ENCODE measurements around the gene BRF1. TPM values are rescaled to one million over a fixed set of nuclear protein-coding genes. Genes with fewer than 3 reads are reported as not detected.
A peak's percentile ranks its signal among the peaks of the same experiment; 100 is the strongest.

BRF1 gene
- total RNA-seq, 1 experiment from 2014 or later, result 26.4 TPM

DNA sequence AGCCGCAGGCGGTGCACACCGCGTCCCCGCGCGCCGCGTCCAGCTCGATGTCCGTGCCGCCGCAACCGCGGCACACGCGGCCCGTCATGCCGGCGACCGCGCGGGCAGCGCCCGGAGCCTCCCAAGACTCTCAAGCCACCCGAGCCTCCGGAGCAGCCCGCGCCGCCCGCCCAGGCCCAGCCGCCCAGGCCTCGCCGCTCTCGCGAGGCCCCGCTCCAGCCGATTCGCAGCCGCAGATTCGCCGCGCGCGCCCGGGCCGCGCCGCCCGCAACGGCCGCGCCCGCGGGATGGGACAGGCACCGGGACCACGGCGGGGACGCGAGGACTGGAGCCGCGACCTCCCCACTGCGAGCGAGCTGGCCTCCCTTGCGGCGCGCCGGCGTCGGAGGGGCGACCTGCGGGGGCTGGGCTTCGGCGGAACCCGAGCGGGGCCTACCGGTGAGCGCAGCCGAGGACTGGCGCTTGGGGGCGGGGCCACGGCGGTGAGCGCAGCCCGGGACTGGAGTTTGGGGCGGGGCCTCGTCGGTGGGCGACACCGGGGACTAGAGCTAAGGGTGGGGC is at the start of gene BRF1 (continued):
- TF ChIP-seq, protein P1, sequence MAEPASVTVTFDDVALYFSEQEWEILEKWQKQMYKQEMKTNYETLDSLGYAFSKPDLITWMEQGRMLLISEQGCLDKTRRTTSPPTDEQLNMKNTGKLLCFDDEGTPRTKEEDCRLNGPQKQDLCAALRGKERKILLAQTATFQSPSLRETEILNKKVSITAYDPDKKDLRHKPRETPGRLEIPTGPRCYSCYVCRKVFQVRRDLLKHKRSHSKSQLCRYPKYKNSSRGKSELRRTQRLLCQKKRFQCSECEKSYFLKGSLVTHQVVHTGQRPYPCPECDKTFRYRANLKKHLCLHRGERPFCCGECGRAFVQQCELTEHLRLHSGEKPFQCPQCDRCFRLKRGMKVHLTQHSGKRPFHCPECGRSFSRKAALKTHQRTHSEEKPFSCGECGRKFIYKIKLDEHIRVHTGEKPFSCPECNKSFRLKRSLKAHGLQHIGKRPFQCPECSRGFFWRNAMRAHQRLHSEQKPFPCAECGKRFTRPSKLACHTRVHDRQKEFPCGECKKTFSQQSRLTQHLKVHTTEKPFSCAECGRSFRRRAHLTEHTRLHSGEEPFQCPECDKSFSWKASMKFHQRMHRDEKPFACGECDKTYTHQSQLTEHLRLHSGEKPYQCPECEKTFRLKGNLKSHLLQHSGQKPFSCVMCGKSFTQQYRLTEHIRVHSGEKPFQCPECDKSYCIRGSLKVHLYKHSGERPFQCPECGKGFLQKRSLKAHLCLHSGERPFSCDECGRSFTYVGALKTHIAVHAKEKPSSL (CRISPR knock-in tag; conservative IDR thresholded peaks at IDR 0.05), result no peak
- TF ChIP-seq JUN (CRISPR knock-in tag; IDR thresholded peaks at IDR 0.05) (no peak), NR3C1 (CRISPR knock-in tag; conservative IDR thresholded peaks at IDR 0.05; ENCODE audit: low read depth) (no peak), ETV6 (CRISPR knock-in tag; IDR thresholded peaks at IDR 0.05) (no peak; the same call in 1 of the 2 replicates), ZNF671 (CRISPR knock-in tag; IDR thresholded peaks at IDR 0.05) (no peak), MYBL2 (CRISPR knock-in tag; IDR thresholded peaks at IDR 0.05) (no peak), FOXK1 (CRISPR knock-in tag; IDR thresholded peaks at IDR 0.05) (no peak), ZNF138 (CRISPR knock-in tag; conservative IDR thresholded peaks at IDR 0.05) (no peak), ZNF423 (CRISPR knock-in tag; IDR thresholded peaks at IDR 0.05) (0 out of 2 replicates have a peak, but pooled peaks have one; percentile 1), ZNF121 (CRISPR knock-in tag; IDR thresholded peaks at IDR 0.05) (0 out of 2 replicates have a peak, but pooled peaks have one; percentile 9), SMAD4 (CRISPR knock-in tag; IDR thresholded peaks at IDR 0.05) (no peak), PRRX2 (CRISPR knock-in tag; IDR thresholded peaks at IDR 0.05) (no peak), JAZF1 (CRISPR knock-in tag; IDR thresholded peaks at IDR 0.05) (no peak), NFATC4 (CRISPR knock-in tag; IDR thresholded peaks at IDR 0.05) (no peak), ZNF263 (CRISPR knock-in tag; IDR thresholded peaks at IDR 0.05; ENCODE audit: low read depth) (0 out of 2 replicates have a peak, but pooled peaks have one; percentile 46), RELA (CRISPR knock-in tag; IDR thresholded peaks at IDR 0.05; ENCODE audit: borderline replicate concordance) (no peak), USF1 (CRISPR knock-in tag; IDR thresholded peaks at IDR 0.05) (no peak), GRHL2 (CRISPR knock-in tag; IDR thresholded peaks at IDR 0.05; ENCODE audit: insufficient replicate concordance, severe bottlenecking) (no peak), ZBTB43 (CRISPR knock-in tag; IDR thresholded peaks at IDR 0.05) (no peak), E2F5 (CRISPR knock-in tag; IDR thresholded peaks at IDR 0.05) (peak; percentile 48; the same call in 1 of the 2 replicates), KAT7 (CRISPR knock-in tag; IDR thresholded peaks at IDR 0.05; ENCODE audit: borderline replicate concordance) (peak; percentile 97)
- TF ChIP-seq, protein P2, sequence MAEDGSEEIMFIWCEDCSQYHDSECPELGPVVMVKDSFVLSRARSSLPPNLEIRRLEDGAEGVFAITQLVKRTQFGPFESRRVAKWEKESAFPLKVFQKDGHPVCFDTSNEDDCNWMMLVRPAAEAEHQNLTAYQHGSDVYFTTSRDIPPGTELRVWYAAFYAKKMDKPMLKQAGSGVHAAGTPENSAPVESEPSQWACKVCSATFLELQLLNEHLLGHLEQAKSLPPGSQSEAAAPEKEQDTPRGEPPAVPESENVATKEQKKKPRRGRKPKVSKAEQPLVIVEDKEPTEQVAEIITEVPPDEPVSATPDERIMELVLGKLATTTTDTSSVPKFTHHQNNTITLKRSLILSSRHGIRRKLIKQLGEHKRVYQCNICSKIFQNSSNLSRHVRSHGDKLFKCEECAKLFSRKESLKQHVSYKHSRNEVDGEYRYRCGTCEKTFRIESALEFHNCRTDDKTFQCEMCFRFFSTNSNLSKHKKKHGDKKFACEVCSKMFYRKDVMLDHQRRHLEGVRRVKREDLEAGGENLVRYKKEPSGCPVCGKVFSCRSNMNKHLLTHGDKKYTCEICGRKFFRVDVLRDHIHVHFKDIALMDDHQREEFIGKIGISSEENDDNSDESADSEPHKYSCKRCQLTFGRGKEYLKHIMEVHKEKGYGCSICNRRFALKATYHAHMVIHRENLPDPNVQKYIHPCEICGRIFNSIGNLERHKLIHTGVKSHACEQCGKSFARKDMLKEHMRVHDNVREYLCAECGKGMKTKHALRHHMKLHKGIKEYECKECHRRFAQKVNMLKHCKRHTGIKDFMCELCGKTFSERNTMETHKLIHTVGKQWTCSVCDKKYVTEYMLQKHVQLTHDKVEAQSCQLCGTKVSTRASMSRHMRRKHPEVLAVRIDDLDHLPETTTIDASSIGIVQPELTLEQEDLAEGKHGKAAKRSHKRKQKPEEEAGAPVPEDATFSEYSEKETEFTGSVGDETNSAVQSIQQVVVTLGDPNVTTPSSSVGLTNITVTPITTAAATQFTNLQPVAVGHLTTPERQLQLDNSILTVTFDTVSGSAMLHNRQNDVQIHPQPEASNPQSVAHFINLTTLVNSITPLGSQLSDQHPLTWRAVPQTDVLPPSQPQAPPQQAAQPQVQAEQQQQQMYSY (CRISPR knock-in tag; IDR thresholded peaks at IDR 0.05), result no peak
- TF ChIP-seq, protein P3, sequence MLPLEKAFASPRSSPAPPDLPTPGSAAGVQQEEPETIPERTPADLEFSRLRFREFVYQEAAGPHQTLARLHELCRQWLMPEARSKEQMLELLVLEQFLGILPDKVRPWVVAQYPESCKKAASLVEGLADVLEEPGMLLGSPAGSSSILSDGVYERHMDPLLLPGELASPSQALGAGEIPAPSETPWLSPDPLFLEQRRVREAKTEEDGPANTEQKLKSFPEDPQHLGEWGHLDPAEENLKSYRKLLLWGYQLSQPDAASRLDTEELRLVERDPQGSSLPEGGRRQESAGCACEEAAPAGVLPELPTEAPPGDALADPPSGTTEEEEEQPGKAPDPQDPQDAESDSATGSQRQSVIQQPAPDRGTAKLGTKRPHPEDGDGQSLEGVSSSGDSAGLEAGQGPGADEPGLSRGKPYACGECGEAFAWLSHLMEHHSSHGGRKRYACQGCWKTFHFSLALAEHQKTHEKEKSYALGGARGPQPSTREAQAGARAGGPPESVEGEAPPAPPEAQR (CRISPR knock-in tag; IDR thresholded peaks at IDR 0.05), result no peak
- TF ChIP-seq, protein P4, sequence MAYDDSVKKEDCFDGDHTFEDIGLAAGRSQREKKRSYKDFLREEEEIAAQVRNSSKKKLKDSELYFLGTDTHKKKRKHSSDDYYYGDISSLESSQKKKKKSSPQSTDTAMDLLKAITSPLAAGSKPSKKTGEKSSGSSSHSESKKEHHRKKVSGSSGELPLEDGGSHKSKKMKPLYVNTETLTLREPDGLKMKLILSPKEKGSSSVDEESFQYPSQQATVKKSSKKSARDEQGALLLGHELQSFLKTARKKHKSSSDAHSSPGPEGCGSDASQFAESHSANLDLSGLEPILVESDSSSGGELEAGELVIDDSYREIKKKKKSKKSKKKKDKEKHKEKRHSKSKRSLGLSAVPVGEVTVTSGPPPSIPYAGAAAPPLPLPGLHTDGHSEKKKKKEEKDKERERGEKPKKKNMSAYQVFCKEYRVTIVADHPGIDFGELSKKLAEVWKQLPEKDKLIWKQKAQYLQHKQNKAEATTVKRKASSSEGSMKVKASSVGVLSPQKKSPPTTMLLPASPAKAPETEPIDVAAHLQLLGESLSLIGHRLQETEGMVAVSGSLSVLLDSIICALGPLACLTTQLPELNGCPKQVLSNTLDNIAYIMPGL (CRISPR knock-in tag; IDR thresholded peaks at IDR 0.05), result no peak
- TF ChIP-seq, protein P5, sequence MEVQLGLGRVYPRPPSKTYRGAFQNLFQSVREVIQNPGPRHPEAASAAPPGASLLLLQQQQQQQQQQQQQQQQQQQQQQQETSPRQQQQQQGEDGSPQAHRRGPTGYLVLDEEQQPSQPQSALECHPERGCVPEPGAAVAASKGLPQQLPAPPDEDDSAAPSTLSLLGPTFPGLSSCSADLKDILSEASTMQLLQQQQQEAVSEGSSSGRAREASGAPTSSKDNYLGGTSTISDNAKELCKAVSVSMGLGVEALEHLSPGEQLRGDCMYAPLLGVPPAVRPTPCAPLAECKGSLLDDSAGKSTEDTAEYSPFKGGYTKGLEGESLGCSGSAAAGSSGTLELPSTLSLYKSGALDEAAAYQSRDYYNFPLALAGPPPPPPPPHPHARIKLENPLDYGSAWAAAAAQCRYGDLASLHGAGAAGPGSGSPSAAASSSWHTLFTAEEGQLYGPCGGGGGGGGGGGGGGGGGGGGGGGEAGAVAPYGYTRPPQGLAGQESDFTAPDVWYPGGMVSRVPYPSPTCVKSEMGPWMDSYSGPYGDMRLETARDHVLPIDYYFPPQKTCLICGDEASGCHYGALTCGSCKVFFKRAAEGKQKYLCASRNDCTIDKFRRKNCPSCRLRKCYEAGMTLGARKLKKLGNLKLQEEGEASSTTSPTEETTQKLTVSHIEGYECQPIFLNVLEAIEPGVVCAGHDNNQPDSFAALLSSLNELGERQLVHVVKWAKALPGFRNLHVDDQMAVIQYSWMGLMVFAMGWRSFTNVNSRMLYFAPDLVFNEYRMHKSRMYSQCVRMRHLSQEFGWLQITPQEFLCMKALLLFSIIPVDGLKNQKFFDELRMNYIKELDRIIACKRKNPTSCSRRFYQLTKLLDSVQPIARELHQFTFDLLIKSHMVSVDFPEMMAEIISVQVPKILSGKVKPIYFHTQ (CRISPR knock-in tag; IDR thresholded peaks at IDR 0.05), result no peak

Data from WTC11 (cell line).